Astrocyte of the hippocampus (primary cell): Measurements from ENCODE around the gene LETM1.

Source experiments
- DNase-seq: peaks from one replicate; pipeline ENCODE4 v3.0.0; 2011; ENCODE audit warnings: low read depth, low spot score

Gene LETM1

GRCh38 chr4:1807332-1807777, 48.6 kb downstream of the LETM1 start:
- DNase-seq = no peak

DNA sequence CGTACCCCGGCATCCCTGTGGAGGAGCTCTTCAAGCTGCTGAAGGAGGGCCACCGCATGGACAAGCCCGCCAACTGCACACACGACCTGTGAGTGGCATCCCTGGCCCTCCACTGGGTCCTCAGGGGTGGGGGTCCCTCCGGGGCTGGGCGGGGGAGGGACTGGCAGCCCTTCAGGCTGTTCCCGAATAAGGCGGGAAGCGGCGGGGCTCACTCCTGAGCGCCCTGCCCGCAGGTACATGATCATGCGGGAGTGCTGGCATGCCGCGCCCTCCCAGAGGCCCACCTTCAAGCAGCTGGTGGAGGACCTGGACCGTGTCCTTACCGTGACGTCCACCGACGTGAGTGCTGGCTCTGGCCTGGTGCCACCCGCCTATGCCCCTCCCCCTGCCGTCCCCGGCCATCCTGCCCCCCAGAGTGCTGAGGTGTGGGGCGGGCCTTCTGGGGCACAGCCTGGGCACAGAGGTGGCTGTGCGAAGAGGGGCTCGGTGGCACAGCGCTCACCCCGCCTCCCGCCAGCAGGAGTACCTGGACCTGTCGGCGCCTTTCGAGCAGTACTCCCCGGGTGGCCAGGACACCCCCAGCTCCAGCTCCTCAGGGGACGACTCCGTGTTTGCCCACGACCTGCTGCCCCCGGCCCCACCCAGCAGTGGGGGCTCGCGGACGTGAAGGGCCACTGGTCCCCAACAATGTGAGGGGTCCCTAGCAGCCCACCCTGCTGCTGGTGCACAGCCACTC, 49.2 kb downstream of the LETM1 start:
- DNase-seq = no peak

DNA sequence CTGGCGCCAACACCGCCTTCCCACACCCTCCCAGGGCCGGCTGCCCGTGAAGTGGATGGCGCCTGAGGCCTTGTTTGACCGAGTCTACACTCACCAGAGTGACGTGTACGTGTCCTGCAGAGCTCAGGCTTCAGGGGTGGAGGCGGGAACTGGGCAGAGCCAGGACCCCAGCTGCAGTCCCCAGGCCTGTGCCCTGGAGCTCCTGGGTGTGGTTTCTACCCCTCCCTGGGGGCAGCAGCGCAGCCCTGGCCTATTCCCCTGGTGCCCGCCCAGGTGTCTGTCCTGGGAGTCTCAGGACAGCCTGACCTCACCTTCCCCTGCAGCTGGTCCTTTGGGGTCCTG, 49.8 kb downstream of the LETM1 start:
- DNase-seq = no peak

DNA sequence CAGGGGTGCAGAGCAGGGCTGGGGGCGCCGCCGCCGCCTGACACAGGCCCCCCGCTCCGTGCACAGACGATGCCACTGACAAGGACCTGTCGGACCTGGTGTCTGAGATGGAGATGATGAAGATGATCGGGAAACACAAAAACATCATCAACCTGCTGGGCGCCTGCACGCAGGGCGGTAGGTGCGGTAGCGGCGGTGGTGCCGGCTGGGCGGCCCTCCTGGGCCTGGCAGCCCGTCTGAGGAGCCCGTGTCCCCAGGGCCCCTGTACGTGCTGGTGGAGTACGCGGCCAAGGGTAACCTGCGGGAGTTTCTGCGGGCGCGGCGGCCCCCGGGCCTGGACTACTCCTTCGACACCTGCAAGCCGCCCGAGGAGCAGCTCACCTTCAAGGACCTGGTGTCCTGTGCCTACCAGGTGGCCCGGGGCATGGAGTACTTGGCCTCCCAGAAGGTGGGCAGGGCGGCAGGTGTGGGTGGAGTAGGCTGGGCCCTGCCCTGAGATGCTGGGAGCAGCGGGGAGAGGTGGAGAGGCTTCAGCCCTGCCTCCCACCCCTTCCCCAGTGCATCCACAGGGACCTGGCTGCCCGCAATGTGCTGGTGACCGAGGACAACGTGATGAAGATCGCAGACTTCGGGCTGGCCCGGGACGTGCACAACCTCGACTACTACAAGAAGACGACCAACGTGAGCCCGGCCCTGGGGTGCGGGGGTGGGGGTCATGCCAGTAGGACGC, 50.3 kb downstream of the LETM1 start:
- no peak for DNase-seq

DNA sequence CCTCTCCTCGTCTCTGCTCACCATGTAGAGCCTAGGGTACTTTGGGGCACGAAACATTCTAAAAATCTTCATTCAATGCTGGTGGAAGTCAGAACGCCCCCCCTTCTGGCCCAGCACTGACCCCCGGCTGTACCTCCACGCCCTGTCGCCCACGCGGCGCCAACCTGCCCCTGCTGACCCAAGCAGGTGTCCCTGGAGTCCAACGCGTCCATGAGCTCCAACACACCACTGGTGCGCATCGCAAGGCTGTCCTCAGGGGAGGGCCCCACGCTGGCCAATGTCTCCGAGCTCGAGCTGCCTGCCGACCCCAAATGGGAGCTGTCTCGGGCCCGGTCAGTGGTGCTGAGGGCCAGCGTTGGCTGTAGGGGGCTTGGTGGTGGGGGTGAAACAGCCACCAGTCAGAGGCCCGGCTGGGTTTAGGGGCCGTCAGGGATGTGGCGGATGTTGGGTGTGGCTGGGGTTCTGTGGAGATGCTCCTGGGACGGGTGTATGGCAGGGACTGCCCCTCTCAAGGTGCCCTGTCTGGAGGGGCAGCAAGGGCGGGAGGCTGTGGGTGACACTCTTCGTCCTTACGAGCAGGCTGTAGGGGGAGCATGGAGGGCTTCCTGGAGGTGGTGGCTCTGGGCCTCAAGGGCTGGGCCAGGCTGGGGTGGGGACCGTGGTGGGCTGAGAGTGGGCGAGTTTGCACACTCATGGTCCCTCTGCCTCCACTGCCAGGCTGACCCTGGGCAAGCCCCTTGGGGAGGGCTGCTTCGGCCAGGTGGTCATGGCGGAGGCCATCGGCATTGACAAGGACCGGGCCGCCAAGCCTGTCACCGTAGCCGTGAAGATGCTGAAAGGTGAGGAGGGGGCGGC, 51.1 kb downstream of the LETM1 start:
- DNase-seq = no peak

- DNase-seq = no peak
Observed at GRCh38 chr4:1803523-1804423, 52.2 kb downstream of the LETM1 start.

DNA sequence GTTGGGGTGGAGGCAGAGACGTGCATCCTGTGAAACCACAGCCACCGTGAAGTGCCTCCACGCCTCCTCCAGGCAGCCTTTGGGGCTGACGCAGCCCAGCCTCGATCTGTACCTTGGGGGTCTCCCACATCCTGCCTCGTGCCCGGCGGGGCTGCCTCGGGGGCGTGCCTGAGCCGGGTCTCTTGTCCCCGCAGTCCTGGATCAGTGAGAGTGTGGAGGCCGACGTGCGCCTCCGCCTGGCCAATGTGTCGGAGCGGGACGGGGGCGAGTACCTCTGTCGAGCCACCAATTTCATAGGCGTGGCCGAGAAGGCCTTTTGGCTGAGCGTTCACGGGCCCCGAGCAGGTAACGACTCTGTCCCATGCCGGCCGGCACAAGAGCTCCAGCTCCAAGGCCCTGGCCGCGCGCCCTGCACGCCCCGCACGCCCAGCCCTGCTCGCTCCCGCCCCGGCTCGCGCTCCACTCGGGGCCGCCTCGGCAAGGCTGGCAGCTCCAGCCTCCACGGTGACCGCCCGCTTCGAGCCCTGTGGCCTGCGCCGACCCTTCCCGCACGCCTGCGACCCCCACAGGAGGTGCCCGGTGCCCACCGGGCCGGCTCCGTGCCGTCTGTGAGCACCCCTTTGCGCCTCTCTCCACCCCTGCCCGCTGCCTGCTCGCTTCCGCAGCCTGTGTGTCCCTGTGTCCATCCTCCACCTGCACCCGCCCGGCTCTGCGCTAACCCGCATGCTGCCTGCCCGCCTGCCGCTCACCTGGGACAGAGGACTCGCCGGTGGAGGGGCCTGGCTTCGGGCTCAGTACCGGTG, 53.0 kb downstream of the LETM1 start:
- DNase-seq = no peak

DNA sequence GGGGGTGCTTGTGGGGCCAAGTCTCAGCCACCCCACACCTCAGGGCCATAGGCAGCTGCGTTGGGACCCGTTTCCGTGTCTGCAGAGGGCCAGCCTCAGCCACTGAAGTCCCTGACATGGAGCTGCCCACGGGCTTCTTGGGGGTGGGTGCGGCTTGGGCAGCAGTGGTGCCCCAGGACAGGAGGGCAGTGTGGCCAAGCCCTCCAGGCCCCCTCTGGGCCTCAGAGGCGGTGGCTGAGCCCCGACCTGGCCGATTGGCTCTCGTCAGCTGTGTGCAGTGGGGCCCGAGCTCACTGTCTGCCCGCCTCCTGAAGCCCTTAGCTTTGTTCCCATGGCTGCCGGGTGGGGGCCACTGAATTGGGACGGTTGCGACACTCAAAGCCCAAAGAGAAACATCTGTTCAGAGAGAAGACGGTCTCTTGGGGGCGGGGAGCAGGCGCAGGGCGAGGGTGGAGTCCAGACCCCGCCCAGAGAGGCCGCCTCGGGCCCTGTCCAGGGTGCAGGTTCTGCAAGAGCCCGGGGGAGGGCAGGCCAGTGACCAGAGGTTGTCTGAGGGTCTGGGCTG, 53.7 kb downstream of the LETM1 start:
- DNase-seq = no peak

GRCh38 chr4:1801286-1801958, 54.5 kb downstream of the LETM1 start:
- no peak for DNase-seq

- no peak for DNase-seq
Observed at GRCh38 chr4:1800805-1801204, 55.2 kb downstream of the LETM1 start.

DNA sequence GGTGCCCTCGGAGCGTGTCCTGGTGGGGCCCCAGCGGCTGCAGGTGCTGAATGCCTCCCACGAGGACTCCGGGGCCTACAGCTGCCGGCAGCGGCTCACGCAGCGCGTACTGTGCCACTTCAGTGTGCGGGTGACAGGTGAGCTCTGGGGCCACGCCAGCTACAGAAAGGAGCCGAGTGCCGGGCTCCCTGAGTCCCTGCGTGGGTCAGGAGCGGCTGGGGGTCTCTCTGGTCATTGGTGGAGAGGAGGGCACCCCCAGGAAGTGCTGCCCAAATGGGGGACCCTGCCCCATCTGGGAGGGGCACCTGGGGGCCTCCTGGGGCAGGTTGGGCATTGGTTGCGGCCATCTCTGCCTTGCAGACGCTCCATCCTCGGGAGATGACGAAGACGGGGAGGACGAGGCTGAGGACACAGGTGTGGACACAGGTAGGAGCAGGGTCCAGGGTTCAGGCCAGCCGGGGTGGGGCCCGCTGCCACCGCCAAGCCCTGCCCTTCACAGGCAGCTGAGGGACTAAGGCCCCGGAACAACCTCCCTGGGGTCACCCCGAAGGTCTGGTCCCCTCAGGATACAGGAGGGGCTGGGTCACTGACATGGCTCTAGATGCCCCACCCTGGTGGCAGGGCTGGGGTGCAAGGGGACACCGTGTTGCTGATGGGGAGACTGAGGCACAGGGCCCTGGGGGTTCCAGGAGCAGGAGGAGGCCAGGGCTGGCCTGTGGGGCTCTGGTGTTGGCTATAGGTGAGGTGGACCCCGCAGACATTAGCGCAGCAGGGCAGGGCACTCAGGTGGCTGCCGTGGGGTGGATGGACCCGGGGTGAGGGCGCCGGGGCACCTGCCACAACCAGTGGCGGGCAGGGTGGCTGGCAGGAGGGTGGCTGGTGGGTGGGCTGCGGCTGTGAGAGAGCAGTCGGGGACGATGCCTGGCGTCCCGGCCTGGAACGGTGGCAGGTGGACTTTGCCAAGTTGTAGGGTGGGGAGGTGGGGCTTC, 56.3 kb downstream of the LETM1 start:
- DNase-seq = no peak

- DNase-seq = no peak
Observed at GRCh38 chr4:1798580-1799386, 57.2 kb downstream of the LETM1 start.

- DNase-seq = no peak
Observed at GRCh38 chr4:1797861-1798579, 57.9 kb downstream of the LETM1 start.

- DNase-seq = no peak
Observed at GRCh38 chr4:1797298-1797860, 58.6 kb downstream of the LETM1 start.

DNA sequence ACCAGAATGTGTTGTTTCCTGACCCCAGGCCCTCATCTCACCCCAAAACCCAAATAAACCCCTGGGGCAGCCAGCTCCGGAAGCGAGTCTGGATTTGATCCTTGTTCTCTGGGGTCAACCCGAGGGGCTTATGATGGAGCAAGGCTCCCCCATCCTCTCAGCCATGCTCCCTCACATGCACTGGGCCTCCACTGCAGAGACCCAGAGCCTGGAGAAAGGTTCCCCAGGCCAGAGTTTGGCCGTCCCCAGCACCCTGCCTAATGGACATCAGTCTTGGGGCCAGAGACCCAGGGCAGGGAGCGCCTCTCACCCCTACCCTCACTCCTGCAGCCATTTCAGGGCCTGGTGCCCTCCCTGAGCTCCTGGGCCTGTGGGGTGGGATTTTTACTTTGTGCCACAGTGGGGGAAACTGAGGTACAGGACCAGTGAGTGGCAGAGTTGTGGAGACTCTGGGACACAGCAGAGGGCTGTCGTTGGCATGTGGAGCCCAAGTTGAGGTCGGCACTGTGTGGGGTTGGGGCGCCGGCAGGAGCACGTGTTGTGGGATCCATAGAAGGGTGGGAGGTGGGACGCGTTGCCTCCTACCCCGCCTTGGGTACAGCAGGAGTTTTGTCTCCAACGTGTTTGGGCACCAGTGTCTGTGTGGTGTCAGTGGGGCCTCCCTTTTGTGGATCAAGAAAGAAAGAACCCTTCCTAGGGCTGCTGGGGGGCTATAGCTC, 59.3 kb downstream of the LETM1 start:
- no peak for DNase-seq
